Measurements from ENCODE around the gene CCDC149.

GRCh38 chr4:24889991-24890390 is 22.9 kb downstream of the CCDC149 start:
- TF ChIP-seq, protein P1, sequence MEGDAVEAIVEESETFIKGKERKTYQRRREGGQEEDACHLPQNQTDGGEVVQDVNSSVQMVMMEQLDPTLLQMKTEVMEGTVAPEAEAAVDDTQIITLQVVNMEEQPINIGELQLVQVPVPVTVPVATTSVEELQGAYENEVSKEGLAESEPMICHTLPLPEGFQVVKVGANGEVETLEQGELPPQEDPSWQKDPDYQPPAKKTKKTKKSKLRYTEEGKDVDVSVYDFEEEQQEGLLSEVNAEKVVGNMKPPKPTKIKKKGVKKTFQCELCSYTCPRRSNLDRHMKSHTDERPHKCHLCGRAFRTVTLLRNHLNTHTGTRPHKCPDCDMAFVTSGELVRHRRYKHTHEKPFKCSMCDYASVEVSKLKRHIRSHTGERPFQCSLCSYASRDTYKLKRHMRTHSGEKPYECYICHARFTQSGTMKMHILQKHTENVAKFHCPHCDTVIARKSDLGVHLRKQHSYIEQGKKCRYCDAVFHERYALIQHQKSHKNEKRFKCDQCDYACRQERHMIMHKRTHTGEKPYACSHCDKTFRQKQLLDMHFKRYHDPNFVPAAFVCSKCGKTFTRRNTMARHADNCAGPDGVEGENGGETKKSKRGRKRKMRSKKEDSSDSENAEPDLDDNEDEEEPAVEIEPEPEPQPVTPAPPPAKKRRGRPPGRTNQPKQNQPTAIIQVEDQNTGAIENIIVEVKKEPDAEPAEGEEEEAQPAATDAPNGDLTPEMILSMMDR (conservative IDR thresholded peaks at IDR 0.05; ENCODE audit: low read depth, low read length), result no peak
- TF ChIP-seq RFX5 (IDR thresholded peaks at IDR 0.05; ENCODE audit: low read depth, low read length) (no peak), SMC3 (IDR thresholded peaks at IDR 0.05; ENCODE audit: low read depth, low read length) (no peak), POLR2A (IDR thresholded peaks at IDR 0.05; ENCODE audit: low read depth, low read length) (no peak), CHD1 (IDR thresholded peaks at IDR 0.05; ENCODE audit: low read depth, low read length) (no peak), RAD21 (IDR thresholded peaks at IDR 0.05; ENCODE audit: low read length) (no peak), RCOR1 (IDR thresholded peaks at IDR 0.05; ENCODE audit: insufficient replicate concordance, low read length) (no peak), BHLHE40 (IDR thresholded peaks at IDR 0.05; ENCODE audit: low read depth, low read length) (no peak), NFE2L2 (IDR thresholded peaks at IDR 0.05; ENCODE audit: low read depth, low read length) (no peak), MXI1 (IDR thresholded peaks at IDR 0.05; ENCODE audit: borderline replicate concordance, low read depth, low read length) (no peak), CEBPB (IDR thresholded peaks at IDR 0.05; ENCODE audit: low read depth, low read length) (no peak), MAZ (IDR thresholded peaks at IDR 0.05; ENCODE audit: borderline replicate concordance, low read depth, low read length) (no peak)
- TF ChIP-seq, protein P2, sequence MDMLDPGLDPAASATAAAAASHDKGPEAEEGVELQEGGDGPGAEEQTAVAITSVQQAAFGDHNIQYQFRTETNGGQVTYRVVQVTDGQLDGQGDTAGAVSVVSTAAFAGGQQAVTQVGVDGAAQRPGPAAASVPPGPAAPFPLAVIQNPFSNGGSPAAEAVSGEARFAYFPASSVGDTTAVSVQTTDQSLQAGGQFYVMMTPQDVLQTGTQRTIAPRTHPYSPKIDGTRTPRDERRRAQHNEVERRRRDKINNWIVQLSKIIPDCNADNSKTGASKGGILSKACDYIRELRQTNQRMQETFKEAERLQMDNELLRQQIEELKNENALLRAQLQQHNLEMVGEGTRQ (IDR thresholded peaks at IDR 0.05; ENCODE audit: low read depth, low read length), result no peak
- TF ChIP-seq, protein P3, sequence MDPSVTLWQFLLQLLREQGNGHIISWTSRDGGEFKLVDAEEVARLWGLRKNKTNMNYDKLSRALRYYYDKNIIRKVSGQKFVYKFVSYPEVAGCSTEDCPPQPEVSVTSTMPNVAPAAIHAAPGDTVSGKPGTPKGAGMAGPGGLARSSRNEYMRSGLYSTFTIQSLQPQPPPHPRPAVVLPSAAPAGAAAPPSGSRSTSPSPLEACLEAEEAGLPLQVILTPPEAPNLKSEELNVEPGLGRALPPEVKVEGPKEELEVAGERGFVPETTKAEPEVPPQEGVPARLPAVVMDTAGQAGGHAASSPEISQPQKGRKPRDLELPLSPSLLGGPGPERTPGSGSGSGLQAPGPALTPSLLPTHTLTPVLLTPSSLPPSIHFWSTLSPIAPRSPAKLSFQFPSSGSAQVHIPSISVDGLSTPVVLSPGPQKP (IDR thresholded peaks at IDR 0.05; ENCODE audit: borderline replicate concordance, low read depth, low read length), result no peak

Measured in IMR-90 (cell line).